ENCODE data around the gene SH2D4B. TPM values are rescaled to one million over a fixed set of nuclear protein-coding genes. Genes with fewer than 3 reads are reported as not detected.

The SH2D4B gene
- total and polyA plus RNA-seq, 2 of the 13 experiments (the other 11 are each of a cell fraction or from before 2014, with no cell fraction given): not detected

DNA sequence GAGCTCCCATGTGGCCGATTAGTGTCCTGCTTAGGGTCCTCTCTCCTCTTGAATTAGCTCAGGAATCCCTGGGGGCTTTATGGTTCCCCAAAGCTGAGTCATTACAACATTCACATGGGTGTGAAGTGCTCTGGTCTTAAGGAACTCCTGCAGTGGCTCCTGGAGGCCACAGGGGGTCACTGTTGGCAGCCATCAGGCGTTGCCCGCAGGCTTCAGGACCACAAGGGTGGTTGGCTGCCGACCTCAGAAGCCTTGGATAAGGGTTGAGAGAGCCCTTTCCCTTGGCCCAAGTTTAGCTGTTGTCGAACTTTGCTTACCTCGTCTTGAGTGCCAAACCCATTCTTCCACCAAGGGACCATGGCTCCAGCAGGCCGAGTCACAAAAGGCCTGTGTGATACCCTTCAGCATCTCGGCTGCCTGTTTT lies 61.7 kb downstream of the SH2D4B start:
- ChIA-PET POLR2A (interaction anchor here (0.5 kb wide), 1 partner anchor 193 kb away, joined by 4 read pairs; no protein-coding TSS in a partner anchor), CTCF (ENCODE audit: low intra/inter-chr PET ratio, low total read pairs) (no interaction called here)
- H3K27ac ChIP-seq (ENCODE audit: extremely low read length, insufficient read depth, low read length): no peak overlapping the region
- TF ChIP-seq LCORL (IDR thresholded peaks at IDR 0.05): no peak
- TF ChIP-seq LCORL (CRISPR knock-in tag; IDR thresholded peaks at IDR 0.05): no peak
- TF ChIP-seq TAF1 (CRISPR knock-in tag; IDR thresholded peaks at IDR 0.05): no peak
- TF ChIP-seq XRCC5 (optimal IDR thresholded peaks at IDR 0.05; ENCODE audit: low read length): peak; percentile 38
- no peak for TF ChIP-seq TOE1 (CRISPR knock-in tag; IDR thresholded peaks at IDR 0.05)
- peak; percentile 79 for TF ChIP-seq CTCF (CRISPR knock-in tag; IDR thresholded peaks at IDR 0.05)
- TF ChIP-seq POLR2AphosphoS5 (IDR thresholded peaks at IDR 0.05; ENCODE audit: low read depth, low read length): no peak
- no peak for TF ChIP-seq TGIF2 (CRISPR knock-in tag; IDR thresholded peaks at IDR 0.05)
- 0 out of 2 replicates have a peak, but pooled peaks have one; percentile 7 for TF ChIP-seq SMC3 (IDR thresholded peaks at IDR 0.05; ENCODE audit: low read length)
- TF ChIP-seq STAG1 (CRISPR knock-in tag; IDR thresholded peaks at IDR 0.05): peak; percentile 52
- TF ChIP-seq ZNF136 (CRISPR knock-in tag; IDR thresholded peaks at IDR 0.05; ENCODE audit: low read depth): no peak
- TF ChIP-seq KLF11 (CRISPR knock-in tag; IDR thresholded peaks at IDR 0.05): no peak
- no peaks in the 10 kb centered on the region for H3K36me3 ChIP-seq (replicated peaks in 1 of 2; ENCODE audit: control insufficient read depth in 1 of 2, insufficient read depth in 2 of 2, low read length in 2 of 2)
- no peaks in the 10 kb centered on the region for H3K9me3 ChIP-seq (ENCODE audit: low read length)
- in situ Hi-C loops (cut with HindIII; ENCODE audit: extremely low pct_ligation_motif_present, low pct_unique_long_range_greater_than_20kb) (no loop called here), intact Hi-C loops (cut with micrococcal nuclease; ENCODE audit: unreplicated experiment) (loop anchor here (5.0 kb wide), 1 partner anchor 157 kb away; no protein-coding TSS in a partner anchor)
- no peak overlapping the region for H3K4me3 ChIP-seq (replicated peaks in 1 of 3; ENCODE audit: insufficient read depth in 1 of 3, low read depth in 2 of 3, low read length in 3 of 3)
- H3K79me2 ChIP-seq (ENCODE audit: insufficient read depth, low read length): no peaks in the 10 kb centered on the region
- peak; percentile 64 for FAIRE-seq
- peak; percentile 20 for DNase-seq (ENCODE audit: low spot score)
- no TSS peak for BruUV-seq (replicated peaks)
- H3K4me1 ChIP-seq (ENCODE audit: insufficient read depth, low read length): no peaks in the 10 kb centered on the region
- peak; percentile 88 for ATAC-seq
- H3K27me3 ChIP-seq (ENCODE audit: control insufficient read depth in 1 of 2, insufficient read depth in 2 of 2, low read length in 2 of 2): peaks cover 0 to 3% of the 10 kb centered on the region in 2 experiments; a peak in 2 of 5 replicates
- H4K20me1 ChIP-seq (ENCODE audit: insufficient read depth, low read length): no peaks in the 10 kb centered on the region
- H3K4me2 ChIP-seq (ENCODE audit: low read depth, low read length): no peak overlapping the region
- WGBS (ENCODE audit: low lambda C conversion rate): 33% methylated on average over 5 of the region's 8 CpGs
- H2AFZ ChIP-seq (ENCODE audit: low read length): no peak overlapping the region
- H3K9ac ChIP-seq (ENCODE audit: insufficient read depth, low read depth, low read length): no peak overlapping the region

Measured in HepG2 (cell line).